CD4-positive, alpha-beta T cell treated with Interleukin-10 for 1 hour (primary cell): ENCODE results near the gene JPH3.

ENCODE experiments used
- DNase-seq: peaks from one replicate; pipeline ENCODE4 v3.0.0-alpha.2; 2020

The JPH3 gene

DNA sequence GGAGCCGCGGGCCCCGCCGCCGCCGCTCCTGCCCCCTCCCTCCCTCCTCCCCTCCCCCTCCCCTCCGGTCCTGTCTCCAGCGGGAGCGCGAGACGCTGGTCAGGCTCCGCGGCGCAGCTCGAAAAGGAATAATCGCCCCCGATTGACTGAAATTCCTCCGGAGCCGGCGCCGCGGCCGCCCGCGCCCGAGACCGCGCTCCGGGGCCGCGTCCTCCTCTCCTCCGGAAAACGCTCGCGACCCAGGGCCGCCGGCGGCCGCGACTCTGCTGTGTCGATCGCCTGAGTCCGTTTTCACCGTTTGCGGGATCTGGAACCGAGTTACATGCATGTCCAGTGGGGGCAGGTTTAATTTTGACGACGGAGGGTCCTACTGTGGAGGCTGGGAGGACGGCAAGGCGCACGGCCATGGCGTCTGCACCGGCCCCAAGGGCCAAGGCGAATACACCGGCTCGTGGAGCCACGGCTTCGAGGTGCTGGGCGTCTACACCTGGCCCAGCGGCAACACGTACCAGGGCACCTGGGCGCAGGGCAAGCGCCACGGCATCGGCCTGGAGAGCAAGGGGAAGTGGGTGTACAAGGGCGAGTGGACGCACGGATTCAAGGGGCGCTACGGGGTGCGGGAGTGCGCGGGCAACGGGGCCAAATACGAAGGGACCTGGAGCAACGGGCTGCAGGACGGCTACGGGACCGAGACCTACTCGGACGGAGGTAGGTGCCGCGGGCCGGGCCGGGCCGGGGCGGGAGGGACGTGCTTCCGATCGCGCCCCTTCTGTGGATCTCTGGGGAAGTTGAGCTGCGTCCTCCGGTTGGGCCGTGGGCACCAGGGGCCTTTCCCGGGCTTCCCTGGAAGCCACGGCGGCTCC is 744 bp downstream of the JPH3 start:
- DNase-seq = no peak

DNA sequence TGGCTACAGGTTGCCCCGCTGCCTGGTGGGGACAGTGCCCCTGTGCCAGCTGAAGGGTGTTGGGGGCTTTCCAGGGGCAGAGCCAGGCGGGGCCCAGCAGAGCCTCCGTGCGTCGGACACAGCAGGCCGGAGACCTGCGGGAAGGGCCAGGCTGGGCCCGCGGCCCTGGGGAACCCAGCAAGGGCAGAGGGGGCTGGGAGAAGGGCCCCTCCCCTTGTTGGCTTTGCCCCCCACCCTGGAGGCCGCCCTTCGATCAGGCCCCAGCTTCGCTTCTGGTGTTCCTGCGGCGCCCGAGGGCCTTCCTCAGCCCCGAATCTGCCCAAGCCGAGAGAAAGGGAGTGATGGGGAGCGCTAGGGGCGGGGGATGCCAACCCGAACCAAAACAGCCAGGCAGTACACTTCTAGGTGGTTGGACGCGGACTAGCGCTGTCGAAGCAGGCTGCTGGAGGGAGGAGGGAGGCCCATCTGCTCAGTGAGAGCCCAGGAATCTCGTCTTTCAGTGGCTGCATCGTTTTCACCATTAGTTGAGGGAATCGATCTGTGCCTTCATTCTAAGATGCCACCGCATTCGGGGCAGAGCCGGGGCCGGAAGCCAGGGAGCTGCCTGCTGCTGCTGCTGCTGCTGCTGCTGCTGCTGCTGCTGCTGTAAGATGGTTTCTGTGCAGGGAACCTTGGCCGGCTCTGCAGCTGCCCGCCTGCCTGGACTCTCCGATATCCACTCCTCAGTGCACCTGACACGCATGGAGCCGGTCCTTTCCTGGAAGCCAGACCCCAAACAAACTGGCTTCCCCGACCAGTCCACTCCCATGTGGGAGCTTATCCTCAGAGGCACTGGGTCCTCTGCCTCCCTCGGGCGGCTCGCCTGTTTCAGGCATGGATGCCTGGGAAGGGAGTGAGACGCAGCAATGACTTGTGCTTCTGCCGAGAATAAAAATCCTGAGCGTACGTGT is 1.7 kb downstream of the JPH3 start:
- no peak for DNase-seq

DNA sequence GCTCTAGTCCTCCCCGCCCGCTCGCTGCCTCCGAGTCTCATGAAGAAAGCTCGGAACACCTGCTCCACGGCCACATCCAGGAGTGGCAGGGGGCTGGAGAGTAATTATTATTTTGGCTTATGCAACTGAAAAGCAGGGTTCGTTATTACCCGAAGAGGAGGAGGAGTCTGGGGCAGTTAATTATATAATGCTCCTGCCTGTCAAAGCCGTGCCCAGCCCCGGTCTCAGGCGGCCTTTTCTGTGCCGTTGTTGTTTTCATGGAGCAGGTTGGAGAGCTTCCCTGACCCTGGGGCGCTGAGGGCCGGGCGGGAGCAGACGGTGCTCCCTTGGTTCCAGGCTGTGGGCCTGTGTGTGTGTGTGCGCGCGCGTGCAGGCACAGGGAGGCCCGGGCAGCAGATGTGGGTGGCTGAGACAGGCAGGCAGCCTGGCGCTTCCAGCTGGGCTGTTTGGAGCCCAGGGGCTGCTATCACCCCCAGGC is 2.4 kb downstream of the JPH3 start:
- DNase-seq = no peak

DNA sequence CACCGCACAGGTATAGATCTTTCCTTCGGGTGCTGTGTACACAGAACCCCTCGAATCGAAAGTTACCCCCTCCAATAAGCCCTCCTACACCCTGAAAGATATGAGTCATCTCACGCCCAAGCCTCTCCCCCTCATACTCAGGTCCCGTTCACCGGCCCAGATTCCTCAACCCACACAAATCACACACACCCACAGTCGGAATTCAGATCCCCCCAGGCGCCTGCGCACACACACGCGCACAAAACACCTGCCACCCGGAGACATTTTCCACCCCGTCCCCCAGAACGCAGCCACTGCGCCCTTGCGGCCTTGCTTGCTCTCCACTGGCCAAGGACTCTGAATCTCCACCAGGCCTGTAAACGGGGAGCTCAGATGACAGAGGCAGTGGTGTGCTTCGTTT is 4.9 kb downstream of the JPH3 start:
- DNase-seq = no peak

DNA sequence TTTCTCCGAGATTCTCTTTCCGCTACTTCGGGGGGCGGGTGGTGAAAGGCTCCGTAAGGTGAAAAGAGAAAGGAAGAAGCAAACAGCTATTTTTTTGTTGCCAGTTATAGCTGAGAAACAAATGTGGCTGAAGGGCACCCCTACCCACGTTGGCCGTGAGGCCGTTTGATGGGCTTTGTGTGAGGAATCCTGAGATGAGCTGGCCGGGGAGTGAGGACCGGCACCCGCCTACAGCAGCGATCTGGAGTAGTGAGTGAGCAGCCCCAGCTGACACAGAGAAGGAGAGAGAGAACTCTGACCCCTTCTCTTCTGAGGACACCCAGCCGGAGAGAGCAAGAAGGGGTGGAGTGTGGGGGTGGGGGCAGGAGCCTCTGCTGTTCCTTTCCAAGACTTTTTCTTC is 5.6 kb downstream of the JPH3 start:
- no peak for DNase-seq

DNA sequence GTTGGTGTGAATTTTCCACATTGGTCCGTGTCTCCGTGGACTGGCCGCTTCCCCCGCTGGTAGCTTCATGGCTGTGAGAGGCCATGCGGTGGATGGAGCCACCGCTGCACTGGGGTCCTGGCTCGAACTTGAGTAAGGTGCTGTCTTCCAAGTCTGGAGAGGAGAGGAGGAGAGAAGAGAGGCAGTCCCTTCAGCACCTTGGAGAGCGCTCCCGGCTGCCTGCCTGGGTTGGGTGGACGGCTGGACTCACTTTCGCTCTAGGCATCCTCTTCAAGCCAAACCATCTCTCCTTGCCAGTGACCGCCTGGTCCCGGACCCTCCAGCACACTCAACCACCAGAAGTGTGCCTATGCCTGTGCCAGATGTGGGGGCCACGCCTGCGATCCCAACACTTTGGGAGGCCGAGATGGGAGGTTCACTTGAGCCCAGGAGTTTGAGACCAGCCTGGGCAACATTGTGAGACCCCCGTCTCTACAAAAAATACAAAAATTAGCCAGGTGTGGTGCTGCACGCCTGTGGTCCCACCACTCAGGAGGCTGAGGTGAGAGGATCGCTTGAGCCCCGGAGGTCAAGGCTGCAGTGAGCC is 6.2 kb downstream of the JPH3 start:
- DNase-seq = peak; percentile 12

DNA sequence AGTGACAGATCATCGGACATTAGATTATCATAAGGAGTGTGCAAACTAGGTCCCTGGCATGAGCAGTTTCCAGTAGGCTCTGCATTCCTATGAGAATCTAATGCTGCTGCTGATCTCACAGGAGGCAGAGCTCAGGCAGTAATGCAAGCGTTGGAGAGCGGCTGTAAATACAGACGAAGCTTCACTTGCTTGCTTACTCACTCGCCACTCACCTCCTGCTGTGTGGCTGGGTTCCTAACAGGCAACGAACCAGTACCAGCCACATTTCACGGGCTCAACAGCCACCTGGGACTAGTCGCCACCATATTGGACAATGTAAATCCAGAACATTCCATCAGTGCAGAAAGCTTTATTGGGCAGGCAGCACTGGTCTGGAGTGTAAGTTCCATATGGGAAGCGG is 7.7 kb downstream of the JPH3 start:
- no peak for DNase-seq

DNA sequence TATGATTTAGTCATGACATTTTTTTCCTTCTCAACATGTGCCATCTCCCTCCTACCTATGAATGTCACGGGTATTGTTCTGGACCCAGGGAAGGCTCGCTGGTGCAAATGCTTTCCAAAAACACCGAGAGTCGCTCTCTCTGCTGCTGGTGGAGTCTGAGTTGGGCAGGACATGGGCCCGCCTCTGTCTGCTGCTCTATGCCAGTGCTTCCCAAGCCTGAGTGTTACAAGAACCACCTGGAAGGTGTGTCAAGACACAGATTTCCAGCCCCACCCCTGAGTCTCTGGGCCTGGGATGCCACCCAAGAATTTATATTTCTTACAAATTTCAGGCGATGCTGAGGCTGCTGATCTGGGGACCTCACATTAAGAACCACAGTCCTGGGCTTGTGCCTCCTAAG is 9.1 kb downstream of the JPH3 start:
- DNase-seq = no peak

DNA sequence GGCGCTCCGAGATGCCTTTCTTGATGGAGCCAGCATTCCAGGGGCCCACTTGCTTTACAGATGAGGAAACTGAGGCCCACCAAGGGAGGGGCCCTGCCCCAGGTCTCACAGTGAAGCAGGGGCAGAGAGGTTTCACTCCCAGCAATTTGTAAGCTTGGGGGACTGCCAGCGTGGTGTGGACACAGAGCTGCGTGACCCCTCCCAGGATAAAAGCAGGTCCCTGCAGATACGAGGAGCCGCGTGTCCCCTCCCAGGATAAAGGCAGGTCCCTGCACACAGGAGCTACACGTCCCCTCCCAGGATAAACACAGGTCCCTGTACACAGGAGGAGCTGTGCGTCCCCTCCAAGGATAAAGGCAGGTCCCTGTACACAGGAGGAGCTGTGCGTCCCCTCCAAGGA is 11.7 kb downstream of the JPH3 start:
- no peak for DNase-seq

DNA sequence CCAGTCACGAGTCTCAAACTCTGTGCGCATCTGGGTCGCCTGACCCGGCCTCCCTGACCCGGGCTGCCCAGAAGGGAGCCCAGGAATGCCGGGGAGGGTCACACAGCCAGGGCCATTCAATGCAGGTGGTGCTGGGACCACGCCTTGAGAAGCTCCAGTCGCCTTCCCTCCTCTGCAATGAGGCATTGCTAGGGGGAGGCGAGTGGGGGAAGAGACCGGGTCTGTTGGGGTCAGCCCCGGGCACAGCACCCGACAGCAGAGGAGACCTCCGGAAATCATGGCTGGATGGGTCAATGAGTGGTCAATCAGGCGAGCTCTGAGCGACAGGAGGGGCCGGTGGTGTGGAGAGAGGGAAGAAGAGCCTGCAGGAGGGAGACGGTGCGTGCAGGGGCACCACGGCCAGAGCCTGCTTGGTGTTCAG is 13.3 kb downstream of the JPH3 start:
- DNase-seq = no peak

DNA sequence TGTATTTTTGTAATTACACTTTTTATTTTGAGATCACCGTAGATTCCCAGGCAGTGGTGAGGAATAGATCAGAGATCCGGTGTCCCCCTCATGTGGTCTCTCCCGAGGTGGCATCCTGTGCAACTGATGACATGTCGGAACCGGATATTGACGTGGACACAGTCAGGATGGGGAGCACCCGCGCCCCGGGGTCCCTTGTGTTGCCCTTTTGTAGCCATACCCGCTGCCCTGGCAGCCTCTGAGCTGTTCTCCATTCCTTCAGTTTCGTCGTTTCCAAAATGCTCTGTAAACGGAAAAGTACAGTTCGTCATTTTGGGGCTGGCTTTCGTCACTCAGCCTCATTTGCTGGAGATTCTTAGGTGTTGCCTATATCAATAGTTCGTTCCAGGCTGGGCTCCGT is 14.2 kb downstream of the JPH3 start:
- DNase-seq = no peak

DNA sequence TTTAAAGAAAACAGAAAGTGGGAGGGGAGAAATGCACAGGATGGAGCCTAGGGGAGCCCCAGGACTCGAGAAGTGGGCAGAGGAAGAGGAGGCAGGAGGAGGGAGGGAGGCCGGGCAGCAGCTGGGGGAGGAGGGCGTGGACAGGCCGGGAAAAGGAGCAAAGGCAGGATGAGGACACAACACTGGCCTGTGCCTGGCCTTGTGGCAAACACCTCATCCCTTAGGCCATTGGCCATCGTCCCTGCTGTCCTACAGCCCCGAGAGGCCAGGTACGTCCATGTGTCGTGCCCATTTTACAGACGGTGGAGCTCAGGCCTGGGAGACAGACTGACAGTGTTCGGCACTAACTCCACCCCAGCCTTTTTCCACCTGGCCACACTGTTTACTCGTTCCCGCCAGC is 15.9 kb downstream of the JPH3 start:
- no peak for DNase-seq

DNA sequence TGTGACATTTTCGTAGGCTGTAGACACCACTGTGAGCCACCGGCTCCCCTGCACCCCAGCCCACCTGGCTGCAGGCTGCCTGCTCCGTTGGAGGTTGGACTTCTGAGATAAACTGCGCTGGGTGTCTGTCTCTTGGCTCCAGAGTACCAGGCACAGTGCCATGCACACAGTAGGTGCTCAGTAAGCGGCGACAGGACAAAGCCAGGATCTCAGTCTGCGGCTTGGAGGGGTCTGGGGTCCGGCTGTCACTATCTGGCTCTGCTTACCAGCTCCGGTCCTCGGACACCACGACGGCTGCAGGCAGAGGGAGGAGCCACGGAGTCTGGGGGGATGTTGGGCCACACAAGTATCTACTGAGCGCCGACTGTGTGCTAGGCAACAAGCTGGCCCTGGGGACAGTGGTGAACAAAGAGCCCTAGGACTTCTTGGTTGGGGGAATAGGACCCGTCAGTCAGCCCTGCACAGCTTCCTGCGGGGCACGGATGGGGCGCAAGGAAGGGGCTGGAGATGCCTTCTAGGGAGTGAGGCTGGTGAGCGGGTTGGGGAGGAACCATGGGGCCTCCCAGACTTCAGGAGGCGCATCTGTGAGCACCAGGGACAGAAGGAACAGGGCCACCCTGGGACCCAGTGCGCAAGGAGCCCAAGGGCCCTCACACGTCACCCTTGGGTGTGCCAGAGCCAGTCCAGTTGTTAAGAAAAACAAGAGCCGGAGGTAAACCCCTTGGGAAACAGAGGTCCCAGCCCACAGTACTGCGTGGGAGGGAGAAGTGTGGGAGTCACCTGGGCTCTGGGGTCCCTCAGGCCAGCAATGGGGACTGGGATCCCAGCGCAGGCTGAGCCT is 17.3 kb downstream of the JPH3 start:
- no peak for DNase-seq

DNA sequence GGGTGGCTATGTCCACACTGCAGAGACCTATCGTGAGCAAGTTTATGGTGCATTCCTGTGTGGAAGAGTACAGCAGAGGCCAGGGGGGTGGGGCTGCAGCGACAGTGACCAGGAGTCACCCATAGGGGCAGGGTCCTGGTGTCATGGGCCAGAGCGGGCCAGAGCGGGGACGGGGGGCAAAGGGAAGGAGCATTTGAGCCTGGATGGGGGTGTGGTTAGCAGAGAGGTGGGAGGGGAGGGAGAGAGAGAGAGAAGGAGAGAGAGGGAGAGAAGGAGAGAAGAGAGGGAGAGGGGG is 17.8 kb downstream of the JPH3 start:
- no peak for DNase-seq

DNA sequence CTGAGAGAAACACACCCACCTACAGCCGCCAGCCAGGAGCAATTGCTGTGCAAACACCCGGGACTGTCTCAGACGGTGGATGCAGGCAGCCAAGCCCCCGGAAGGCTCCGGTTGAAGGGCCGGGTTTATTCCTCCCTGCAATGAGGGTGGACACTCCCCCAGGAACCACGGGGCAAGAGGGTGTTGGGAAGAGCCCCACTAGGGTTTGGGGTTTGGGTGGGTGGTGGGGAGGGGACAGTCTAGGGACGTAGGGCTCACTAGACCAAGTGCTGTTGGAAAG is 19.2 kb downstream of the JPH3 start:
- no peak for DNase-seq

DNA sequence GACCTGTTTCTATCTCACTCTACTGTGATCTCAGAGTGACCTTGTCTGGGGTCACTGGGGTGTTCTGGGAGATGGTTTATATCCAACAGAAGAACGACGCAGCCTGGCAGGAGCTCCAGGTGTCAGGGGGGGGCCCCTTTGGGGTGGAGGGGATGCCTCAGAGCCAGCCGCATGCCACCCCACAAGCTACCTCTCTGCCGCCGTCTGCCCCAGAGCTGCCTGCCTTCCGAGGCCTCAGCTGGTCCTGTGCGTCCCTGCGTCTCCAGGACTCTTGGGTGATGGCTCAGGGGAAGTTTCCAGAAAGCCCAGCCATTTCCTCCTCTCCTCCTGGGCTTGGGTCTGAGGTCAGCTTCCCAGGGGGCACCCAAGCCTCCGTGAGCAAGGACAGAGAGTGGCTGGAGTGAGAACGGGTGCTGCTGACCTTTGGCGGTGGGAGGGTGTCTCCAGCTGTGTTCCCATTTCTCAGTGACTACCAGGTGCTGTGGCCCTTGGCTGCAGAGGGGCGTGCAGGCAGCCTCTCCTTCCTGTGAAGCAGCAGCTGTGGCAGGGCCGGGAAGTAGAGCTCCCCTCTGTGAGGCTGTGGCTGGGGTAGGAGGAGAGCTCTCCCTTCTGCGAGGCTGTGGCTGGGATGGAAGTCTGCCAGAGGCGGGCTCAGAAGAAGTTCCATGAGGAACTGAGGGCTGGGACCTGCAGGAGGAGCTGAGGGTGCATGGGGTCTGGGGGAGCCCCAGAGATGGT is 19.8 kb downstream of the JPH3 start:
- DNase-seq = no peak

DNA sequence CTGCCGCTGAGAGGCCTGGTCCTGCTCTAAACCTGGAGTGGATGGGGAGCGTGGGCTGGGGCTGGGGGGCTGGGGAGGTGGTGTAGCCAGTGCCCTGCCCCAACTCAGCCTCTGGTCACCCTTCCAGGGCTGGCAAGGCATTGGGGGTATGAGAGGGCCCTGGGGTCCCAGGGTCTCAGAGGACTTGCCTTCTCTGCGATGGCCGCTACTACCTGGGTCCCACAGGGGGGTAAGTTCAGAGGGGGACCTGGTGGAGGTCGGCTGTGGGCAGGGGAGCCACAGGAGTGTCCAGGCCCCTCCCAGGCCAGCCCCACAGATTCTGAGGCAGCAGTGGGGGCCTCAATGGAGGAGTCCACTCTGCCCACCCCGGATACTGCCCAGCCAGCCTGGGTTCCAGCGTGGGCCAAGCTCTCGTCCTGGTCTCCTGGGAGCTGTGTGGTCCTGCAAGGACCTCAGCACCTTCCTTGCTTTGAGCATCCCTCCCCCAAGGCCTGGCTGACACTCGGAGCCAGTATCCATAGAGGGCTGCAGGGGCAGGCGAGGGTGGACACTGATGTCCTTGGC is 20.5 kb downstream of the JPH3 start:
- DNase-seq = no peak

DNA sequence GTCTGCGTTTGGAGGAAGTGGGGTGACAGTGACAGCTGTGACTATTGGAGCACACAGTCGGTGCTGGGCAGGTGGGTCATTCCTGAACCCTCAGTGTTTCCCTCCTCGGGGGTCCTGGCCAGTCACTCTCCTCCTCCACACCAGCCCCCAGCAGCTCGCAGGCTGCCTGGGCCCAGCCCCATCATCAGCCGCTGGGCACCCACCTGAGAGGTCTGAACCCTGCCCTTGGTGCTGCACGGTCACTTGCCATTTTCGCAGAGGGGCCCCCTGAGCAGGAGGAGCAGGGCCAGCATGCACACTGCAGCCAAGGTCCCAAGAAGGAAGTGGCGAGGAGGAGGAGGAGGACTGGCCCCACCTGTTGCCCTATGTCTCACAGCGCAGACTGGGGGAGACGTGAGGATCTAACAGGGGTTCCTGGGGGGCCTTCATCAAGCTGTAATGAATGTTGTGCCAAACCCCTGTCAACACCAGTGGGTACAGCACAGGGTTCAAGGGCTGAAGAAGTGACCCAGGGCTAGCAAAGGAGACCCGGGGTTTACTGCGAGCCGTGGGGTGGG is 23.0 kb downstream of the JPH3 start:
- DNase-seq = no peak

DNA sequence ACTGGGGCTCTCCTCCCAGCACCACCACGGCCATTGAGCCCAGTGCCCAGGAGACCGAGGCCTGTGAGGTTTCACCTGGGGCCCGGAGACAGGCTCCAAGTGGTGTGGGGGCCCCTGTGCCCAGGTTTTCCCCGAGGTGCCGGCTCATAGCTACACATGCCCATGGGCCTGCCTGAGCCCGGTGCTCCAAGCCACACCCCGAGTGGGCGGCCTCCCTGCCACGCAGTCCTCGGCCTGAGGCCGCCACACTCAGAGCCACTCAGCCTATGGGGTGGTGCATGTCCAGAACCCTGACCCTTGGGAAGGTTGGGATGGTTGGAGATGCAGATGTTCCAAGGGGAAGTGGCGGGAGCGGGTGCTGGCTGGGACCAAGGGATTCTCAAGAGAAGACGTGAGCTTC is 24.1 kb downstream of the JPH3 start:
- no peak for DNase-seq

DNA sequence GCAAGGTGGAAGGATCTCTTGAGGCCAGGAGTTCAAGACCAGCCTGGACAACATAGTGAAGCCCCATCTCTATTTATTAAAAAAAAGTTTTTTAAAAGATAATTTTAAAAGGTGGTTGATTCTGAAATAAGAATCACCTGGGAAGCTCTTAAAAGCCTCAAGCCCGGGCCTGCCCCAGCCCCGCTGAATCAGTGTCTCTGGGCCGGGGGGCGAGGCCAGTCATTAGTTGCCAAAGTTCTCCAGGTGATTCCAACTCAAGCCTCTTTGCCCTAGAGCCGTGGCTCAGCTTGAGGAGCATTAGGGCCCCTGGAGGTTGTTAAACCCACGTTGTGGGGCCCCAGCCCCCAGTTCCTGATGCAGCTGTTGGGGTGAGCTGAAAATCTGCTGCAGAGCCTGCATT is 24.6 kb downstream of the JPH3 start:
- no peak for DNase-seq

DNA sequence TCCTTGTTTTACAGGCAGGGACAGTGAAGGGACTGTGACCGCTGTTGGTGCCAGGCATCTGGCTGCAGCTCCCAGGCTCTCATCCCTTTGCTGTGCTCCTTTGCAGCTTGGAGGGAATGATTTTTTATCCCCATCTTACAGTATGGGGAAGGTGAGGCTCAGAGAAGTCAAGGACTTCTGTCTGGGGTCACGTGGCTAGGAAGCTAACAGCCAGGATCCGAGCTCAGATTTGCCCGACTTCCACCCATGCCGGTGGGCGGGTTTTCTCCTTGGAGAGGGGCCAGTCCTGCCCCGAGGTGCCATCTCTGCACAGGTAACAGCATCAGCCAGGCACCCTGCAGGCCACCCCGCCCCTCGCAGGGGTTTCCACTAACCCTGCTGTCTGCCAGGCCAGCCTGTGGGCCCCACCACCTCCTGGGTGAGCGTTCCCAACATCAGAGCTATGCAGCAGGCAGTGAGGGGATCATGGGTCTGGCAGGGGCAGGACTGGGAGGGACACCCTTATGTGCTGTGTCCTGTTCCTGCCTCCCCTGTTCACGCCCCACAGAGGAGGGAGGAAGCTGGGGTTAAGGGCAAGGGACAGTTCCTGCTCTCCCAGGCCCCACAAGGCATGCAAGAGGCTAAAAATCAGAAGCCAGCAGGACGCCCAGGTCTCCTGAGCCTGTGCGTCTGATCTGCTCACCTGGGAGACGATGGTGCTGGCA is 25.4 kb downstream of the JPH3 start:
- no peak for DNase-seq
